Thyroid gland (tissue), 4 donors: ENCODE measurements around the gene NUP50. TPM values are rescaled to one million over a fixed set of nuclear protein-coding genes. Genes with fewer than 3 reads are reported as not detected.

Experiments
- DNase-seq, 2 donors: peaks; one replicate each; pipeline ENCODE4 v3.0.0-alpha.2; 2019
- H3K27ac ChIP-seq, 3 donors: fragments of 200-600 bp; sonication (generic); 1 replicate in 2 of 3; 2 replicates in 1 of 3; pipeline ENCODE4 v1.5.1; 2016 to 2019; ENCODE audit warnings: mild to moderate bottlenecking in 1 of 3, moderate library complexity in 1 of 3
- H3K27me3 ChIP-seq: fragments of 200-600 bp; sonication (generic); one replicate; pipeline ENCODE4 v1.5.1; 2019
- H3K36me3 ChIP-seq, 2 donors: fragments of 200-600 bp; sonication (generic); one replicate each; pipeline ENCODE4 v1.5.1; 2016 to 2019
- H3K4me1 ChIP-seq, 2 donors: fragments of 200-600 bp; sonication (generic); one replicate each; pipeline ENCODE4 v1.5.1; 2017 to 2019
- H3K4me3 ChIP-seq, 3 donors: fragments of 200-600 bp; sonication (generic); replicated peaks in 1 of 3; 1 replicate in 2 of 3; 2 replicates in 1 of 3; pipeline ENCODE4 v1.5.1; 2016; ENCODE audit warnings: mild to moderate bottlenecking in 1 of 3
- H3K9me3 ChIP-seq: fragments of 200-600 bp; sonication (generic); one replicate; pipeline ENCODE4 v1.5.1; 2017
- POLR2A ChIP-seq, 2 donors: fragments of 450-650 bp; IDR thresholded peaks; one replicate each; pipeline ENCODE4 v1.6.1; 2017; ENCODE audit warnings: antibody characterized with exemption in 2 of 2, mild to moderate bottlenecking in 2 of 2, moderate library complexity in 1 of 2
- WGBS, 2 donors: methylation state at CpG; one replicate each; pipeline ENCODE4 v1.1.5; 2017; 5-methylcytosine and 5-hydroxymethylcytosine counted together
- intact Hi-C: fragments of 100-400 bp; cut with DNase I; formaldehyde crosslinking; loops from one replicate; pipeline ENCODE4 v1.15.1; 2023
- total RNA-seq, 4 donors: library from RNA; depleted of rRNA; stranded (reverse); fragments of >200 nt; gene quantifications; one replicate each; pipeline ENCODE4 v1.2.3, GENCODE V29; 2016
- TF ChIP-seq, protein P1 (sequence below), 6 experiments: fragments of 200-600 bp in 3 of 6; fragments of 450-650 bp in 3 of 6; sonication (generic) in 3 of 6; IDR thresholded peaks; one replicate each; pipeline ENCODE4 v1.5.1; 2016 to 2019; ENCODE audit warnings: antibody characterized with exemption in 6 of 6, mild to moderate bottlenecking in 2 of 6, inconsistent platforms in 1 of 6, moderate library complexity in 1 of 6

NUP50 gene
- total RNA-seq, 4 donors from 2014 or later = 53.9 to 128 (median 91.9) TPM

GRCh38 chr22:45198463-45198795 is 34.7 kb downstream of the NUP50 start:
- peaks cover 9 to 13% of the 10 kb centered on the region in 2 donors for H3K36me3 ChIP-seq
- no peak for DNase-seq
- WGBS, 2 donors = 75 to 77% methylated on average over 9 of the region's 9 CpGs
- TF ChIP-seq, protein P1, sequence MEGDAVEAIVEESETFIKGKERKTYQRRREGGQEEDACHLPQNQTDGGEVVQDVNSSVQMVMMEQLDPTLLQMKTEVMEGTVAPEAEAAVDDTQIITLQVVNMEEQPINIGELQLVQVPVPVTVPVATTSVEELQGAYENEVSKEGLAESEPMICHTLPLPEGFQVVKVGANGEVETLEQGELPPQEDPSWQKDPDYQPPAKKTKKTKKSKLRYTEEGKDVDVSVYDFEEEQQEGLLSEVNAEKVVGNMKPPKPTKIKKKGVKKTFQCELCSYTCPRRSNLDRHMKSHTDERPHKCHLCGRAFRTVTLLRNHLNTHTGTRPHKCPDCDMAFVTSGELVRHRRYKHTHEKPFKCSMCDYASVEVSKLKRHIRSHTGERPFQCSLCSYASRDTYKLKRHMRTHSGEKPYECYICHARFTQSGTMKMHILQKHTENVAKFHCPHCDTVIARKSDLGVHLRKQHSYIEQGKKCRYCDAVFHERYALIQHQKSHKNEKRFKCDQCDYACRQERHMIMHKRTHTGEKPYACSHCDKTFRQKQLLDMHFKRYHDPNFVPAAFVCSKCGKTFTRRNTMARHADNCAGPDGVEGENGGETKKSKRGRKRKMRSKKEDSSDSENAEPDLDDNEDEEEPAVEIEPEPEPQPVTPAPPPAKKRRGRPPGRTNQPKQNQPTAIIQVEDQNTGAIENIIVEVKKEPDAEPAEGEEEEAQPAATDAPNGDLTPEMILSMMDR (IDR thresholded peaks at IDR 0.05) = no peak
- no peak for TF ChIP-seq POLR2A (IDR thresholded peaks at IDR 0.05)
- no peak overlapping the region for H3K4me3 ChIP-seq
- intact Hi-C loops = no loop called here
- H3K27ac ChIP-seq = no peak overlapping the region
- H3K9me3 ChIP-seq = no peaks in the 10 kb centered on the region
- no peaks in the 10 kb centered on the region for H3K27me3 ChIP-seq
- peaks cover 0 to 5% of the 10 kb centered on the region in 2 donors for H3K4me1 ChIP-seq

- Histone ChIP-seq H3K27me3 (no peaks in the 10 kb centered on the region), H3K36me3 (peaks cover 9 to 13% of the 10 kb centered on the region in 2 donors), H3K4me3 (no peak overlapping the region), H3K27ac (no peak overlapping the region), H3K9me3 (no peaks in the 10 kb centered on the region), H3K4me1 (peaks cover 0 to 5% of the 10 kb centered on the region in 2 donors)
- TF ChIP-seq, protein P1 (IDR thresholded peaks at IDR 0.05) = no peak
- TF ChIP-seq POLR2A (IDR thresholded peaks at IDR 0.05) = no peak
- intact Hi-C loops = no loop called here
- 93 to 94% methylated on average over 15 to 16 of the region's 16 CpGs for WGBS, 2 donors
- DNase-seq = no peak
These were observed 36.0 kb downstream of the NUP50 start for GRCh38 chr22:45199723-45200122.

DNA sequence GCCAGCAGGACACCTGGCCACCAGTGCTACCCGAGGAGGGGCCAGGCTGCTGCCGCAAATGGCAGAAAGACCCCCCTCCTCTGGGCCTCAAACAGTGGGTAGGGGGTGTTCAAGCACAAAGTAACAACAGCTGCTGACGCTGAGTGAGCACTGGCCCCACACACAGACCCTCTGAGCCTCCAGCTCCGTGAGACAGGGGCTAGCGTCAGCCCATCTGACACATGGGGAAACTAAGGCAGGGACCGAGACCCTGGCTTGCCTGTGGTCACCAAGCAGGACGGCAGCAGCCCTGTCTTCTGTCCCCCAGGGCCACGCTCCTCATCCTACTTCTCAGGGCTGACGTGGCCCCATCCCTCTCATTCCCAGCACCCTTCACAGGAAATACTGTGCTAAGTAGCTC is 36.5 kb downstream of the NUP50 start:
- H3K27ac ChIP-seq = no peak overlapping the region
- no peak overlapping the region for H3K4me3 ChIP-seq
- no peaks in the 10 kb centered on the region for H3K9me3 ChIP-seq
- TF ChIP-seq, protein P1 (IDR thresholded peaks at IDR 0.05) = no peak
- TF ChIP-seq POLR2A (IDR thresholded peaks at IDR 0.05) = no peak
- intact Hi-C loops = no loop called here
- H3K36me3 ChIP-seq = peaks cover 9 to 13% of the 10 kb centered on the region in 2 donors
- peaks cover 0 to 5% of the 10 kb centered on the region in 2 donors for H3K4me1 ChIP-seq
- DNase-seq = no peak
- WGBS, 2 donors = 83 to 91% methylated on average over 9 of the region's 9 CpGs
- H3K27me3 ChIP-seq = no peaks in the 10 kb centered on the region

GRCh38 chr22:45200860-45201511 is 37.3 kb downstream of the NUP50 start:
- 91 to 92% methylated on average over 18 of the region's 18 CpGs for WGBS, 2 donors
- peaks cover 0 to 5% of the 10 kb centered on the region in 2 donors for H3K4me1 ChIP-seq
- H3K36me3 ChIP-seq = peaks cover 9 to 13% of the 10 kb centered on the region in 2 donors
- no peaks in the 10 kb centered on the region for H3K9me3 ChIP-seq
- no peak overlapping the region for H3K27ac ChIP-seq
- no peaks in the 10 kb centered on the region for H3K27me3 ChIP-seq
- TF ChIP-seq, protein P1 (IDR thresholded peaks at IDR 0.05) = no peak
- no peak for TF ChIP-seq POLR2A (IDR thresholded peaks at IDR 0.05)
- DNase-seq = no peak
- intact Hi-C loops = no loop called here
- no peak overlapping the region for H3K4me3 ChIP-seq

DNA sequence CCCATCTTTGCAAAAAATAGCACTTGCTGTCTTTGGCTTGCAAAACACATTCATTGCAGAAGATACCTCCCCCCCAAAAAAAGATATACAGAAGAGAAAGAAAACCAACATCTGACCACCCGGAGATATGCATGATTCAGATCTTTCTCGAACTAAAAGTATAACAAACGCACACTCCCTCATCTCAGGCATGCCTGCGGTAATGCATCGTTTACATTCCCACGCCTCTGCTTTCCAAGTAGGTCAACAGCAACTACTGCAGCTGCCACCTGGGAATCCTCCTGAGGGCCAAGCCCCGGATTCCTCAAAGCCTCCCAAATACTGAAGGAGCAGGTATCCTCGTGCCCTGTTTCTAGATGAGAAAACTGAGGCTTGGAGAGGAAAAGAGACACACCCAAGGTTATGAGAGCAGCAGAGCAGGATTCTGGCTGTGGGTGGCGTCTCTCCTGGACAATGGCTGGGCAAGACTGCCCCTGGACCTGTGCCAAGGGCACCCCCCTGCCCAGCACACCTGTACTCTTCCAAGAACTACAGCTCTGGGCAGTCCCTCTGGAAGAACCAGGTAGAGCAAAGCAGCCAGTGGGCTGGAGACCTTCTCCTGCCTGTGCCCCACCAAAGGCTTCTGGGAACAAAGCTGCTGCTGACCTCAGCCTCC is 38.1 kb downstream of the NUP50 start:
- Histone ChIP-seq H3K4me1 (peaks cover 0 to 5% of the 10 kb centered on the region in 2 donors), H3K27ac (no peak overlapping the region), H3K27me3 (no peaks in the 10 kb centered on the region), H3K36me3 (peaks cover 9 to 13% of the 10 kb centered on the region in 2 donors), H3K4me3 (no peak overlapping the region), H3K9me3 (no peaks in the 10 kb centered on the region)
- TF ChIP-seq, protein P1 (IDR thresholded peaks at IDR 0.05) = no peak
- TF ChIP-seq POLR2A (IDR thresholded peaks at IDR 0.05) = no peak
- intact Hi-C loops = no loop called here
- DNase-seq = no peak
- WGBS, 2 donors = 74 to 85% methylated on average over 9 of the region's 9 CpGs
